ENCODE measurements around the gene VMAC. TPM values are rescaled to one million over a fixed set of nuclear protein-coding genes. Genes with fewer than 3 reads are reported as not detected.

VMAC gene
- polyA plus RNA-seq, 1 donor, result 8.1 TPM

- Histone ChIP-seq H3K4me1 (ENCODE audit: control insufficient read depth, insufficient read depth, low read length) (peaks cover 14% of the 10 kb centered on the region), H3K36me3 (ENCODE audit: control insufficient read depth, insufficient read depth, low read length) (peaks cover 69% of the 10 kb centered on the region), H3K27me3 (ENCODE audit: control insufficient read depth, insufficient read depth, low read length) (no peaks in the 10 kb centered on the region), H3K4me3 (ENCODE audit: low read length) (no peak overlapping the region), H3K9me3 (ENCODE audit: control insufficient read depth, low read depth, low read length) (no peaks in the 10 kb centered on the region), H3K27ac (ENCODE audit: low read length) (no peak overlapping the region)
- no CpG with 5 or more reads among the region's 36 CpGs for WGBS (ENCODE audit: insufficient coverage, low lambda C conversion rate)
- DNase-seq, result no peak
These were observed 12.9 kb downstream of the VMAC start for GRCh38 chr19:5917431-5918107.

GRCh38 chr19:5918463-5919079 is 13.9 kb downstream of the VMAC start:
- Histone ChIP-seq H3K27ac (ENCODE audit: low read length) (no peak overlapping the region), H3K9me3 (ENCODE audit: control insufficient read depth, low read depth, low read length) (no peaks in the 10 kb centered on the region), H3K27me3 (ENCODE audit: control insufficient read depth, insufficient read depth, low read length) (no peaks in the 10 kb centered on the region), H3K4me3 (ENCODE audit: low read length) (no peak overlapping the region), H3K4me1 (ENCODE audit: control insufficient read depth, insufficient read depth, low read length) (peaks cover 14% of the 10 kb centered on the region), H3K36me3 (ENCODE audit: control insufficient read depth, insufficient read depth, low read length) (peaks cover 78% of the 10 kb centered on the region)
- DNase-seq, result no peak
- no CpG with 5 or more reads among the region's 20 CpGs for WGBS (ENCODE audit: insufficient coverage, low lambda C conversion rate)

DNA sequence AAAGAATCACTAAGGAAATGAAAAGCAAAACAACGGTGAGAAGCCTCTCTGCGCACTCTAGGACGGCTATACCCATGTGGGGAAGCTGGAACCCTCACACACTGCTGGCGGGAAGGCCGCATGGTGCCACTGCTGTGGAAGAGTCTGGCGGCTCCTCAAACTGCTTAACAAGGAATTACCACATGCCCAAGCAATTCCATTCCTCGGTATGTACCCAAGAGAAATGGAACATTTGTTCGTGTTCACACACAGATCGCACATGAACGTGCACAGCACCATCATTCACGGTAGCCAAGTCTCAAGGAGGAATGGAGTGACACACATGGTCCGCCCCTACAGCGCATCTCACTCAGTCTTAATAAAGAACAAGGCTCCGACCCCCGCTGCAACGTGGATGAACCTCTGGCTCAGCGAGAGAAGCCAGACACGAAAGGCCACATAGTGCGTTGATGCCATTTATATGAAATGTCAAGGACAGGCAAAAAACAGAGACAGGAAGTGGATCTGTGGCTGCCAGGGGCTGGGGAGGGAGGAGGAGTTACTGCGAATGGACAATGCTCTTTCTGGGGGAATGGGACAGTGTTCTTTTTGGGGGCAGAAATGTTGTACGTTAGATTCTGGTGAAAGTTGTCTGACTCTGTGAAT is 17.0 kb downstream of the VMAC start:
- Histone ChIP-seq H3K27ac (ENCODE audit: low read length) (no peak overlapping the region), H3K27me3 (ENCODE audit: control insufficient read depth, insufficient read depth, low read length) (no peaks in the 10 kb centered on the region), H3K4me3 (ENCODE audit: low read length) (no peak overlapping the region), H3K9me3 (ENCODE audit: control insufficient read depth, low read depth, low read length) (no peaks in the 10 kb centered on the region), H3K36me3 (ENCODE audit: control insufficient read depth, insufficient read depth, low read length) (peaks cover 93% of the 10 kb centered on the region), H3K4me1 (ENCODE audit: control insufficient read depth, insufficient read depth, low read length) (peaks cover 7% of the 10 kb centered on the region)
- 80% methylated on average over 1 of the region's 21 CpGs for WGBS (ENCODE audit: insufficient coverage, low lambda C conversion rate)
- no peak for DNase-seq

DNA sequence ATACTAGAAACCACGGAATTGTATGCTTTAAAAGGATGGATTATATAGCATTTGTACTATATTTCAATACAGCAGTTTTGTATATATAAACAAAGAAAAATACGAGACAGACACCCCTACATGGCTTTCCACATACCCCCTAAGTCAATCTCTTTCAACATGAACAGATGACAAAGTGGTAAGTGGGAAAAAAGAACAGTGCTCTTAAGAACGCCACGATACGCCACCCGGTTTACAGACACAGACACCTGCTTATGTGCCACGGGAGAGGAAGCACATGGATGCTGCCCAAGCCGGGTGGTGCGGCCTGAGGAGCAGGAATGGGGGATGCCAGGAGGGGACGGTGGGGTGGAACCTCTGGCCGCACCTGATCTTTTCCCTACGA is 17.5 kb downstream of the VMAC start:
- Histone ChIP-seq H3K4me1 (ENCODE audit: control insufficient read depth, insufficient read depth, low read length) (peaks cover 7% of the 10 kb centered on the region), H3K9me3 (ENCODE audit: control insufficient read depth, low read depth, low read length) (no peaks in the 10 kb centered on the region), H3K27me3 (ENCODE audit: control insufficient read depth, insufficient read depth, low read length) (no peaks in the 10 kb centered on the region), H3K4me3 (ENCODE audit: low read length) (no peak overlapping the region), H3K27ac (ENCODE audit: low read length) (no peak overlapping the region), H3K36me3 (ENCODE audit: control insufficient read depth, insufficient read depth, low read length) (peaks cover 93% of the 10 kb centered on the region)
- WGBS (ENCODE audit: insufficient coverage, low lambda C conversion rate), result 60% methylated on average over 1 of the region's 12 CpGs
- DNase-seq, result no peak

- no peak overlapping the region for H3K27ac ChIP-seq (ENCODE audit: low read length)
- no peak for DNase-seq
- H3K9me3 ChIP-seq (ENCODE audit: control insufficient read depth, low read depth, low read length), result no peaks in the 10 kb centered on the region
- H3K4me1 ChIP-seq (ENCODE audit: control insufficient read depth, insufficient read depth, low read length), result peaks cover 7% of the 10 kb centered on the region
- no peak overlapping the region for H3K4me3 ChIP-seq (ENCODE audit: low read length)
- WGBS (ENCODE audit: insufficient coverage, low lambda C conversion rate), result no CpG with 5 or more reads among the region's 16 CpGs
- peaks cover 95% of the 10 kb centered on the region for H3K36me3 ChIP-seq (ENCODE audit: control insufficient read depth, insufficient read depth, low read length)
- H3K27me3 ChIP-seq (ENCODE audit: control insufficient read depth, insufficient read depth, low read length), result no peaks in the 10 kb centered on the region
These were observed 18.7 kb downstream of the VMAC start for GRCh38 chr19:5923356-5923755.

- H3K36me3 ChIP-seq (ENCODE audit: control insufficient read depth, insufficient read depth, low read length), result peaks cover 98% of the 10 kb centered on the region
- 83% methylated on average over 2 of the region's 18 CpGs for WGBS (ENCODE audit: insufficient coverage, low lambda C conversion rate)
These were observed 21.3 kb downstream of the VMAC start for GRCh38 chr19:5925830-5926427.

DNA sequence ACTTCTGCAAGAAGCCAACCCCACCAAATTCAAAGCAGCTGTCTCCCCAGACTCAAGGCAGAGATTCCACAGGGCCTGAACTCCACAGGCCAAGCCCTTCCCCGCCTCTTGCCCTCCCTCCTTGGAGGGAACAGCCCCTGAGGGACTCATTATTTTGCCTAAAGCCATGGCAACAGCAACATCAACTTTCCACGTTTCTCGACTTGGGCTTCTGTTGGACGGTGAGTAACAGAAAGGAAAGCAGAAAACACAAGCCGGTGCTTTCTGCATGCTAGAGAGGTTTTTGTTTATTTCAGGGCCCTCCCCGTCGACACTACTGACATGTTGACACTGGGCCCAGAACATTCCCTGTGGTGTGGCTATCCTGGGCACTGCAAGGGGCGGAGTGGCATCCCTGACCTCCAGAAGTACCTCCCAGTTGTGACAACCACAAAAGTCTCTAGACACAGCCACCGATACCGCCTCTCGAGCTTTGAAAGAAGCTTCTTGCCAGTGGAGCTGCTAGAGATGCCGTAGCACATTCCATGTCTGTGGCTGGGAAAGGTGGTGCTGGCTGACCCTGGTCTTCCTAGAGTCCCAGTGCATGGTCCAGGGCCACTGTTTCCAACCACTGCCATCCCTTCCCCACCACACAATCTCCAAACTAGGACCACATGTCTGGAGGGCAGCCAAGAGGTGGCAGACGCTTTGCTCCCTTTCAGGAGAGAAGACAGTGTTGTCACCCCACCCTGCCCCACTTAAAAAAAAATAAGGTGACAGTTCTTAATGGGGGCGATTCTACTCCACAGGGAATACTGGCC is 22.2 kb downstream of the VMAC start:
- no peaks in the 10 kb centered on the region for H3K27me3 ChIP-seq (ENCODE audit: control insufficient read depth, insufficient read depth, low read length)
- H3K9me3 ChIP-seq (ENCODE audit: control insufficient read depth, low read depth, low read length), result no peaks in the 10 kb centered on the region
- WGBS (ENCODE audit: insufficient coverage, low lambda C conversion rate), result no CpG with 5 or more reads among the region's 14 CpGs
- H3K36me3 ChIP-seq (ENCODE audit: control insufficient read depth, insufficient read depth, low read length), result peaks cover 96% of the 10 kb centered on the region
- peaks cover 7% of the 10 kb centered on the region for H3K4me1 ChIP-seq (ENCODE audit: control insufficient read depth, insufficient read depth, low read length)
- no peak overlapping the region for H3K4me3 ChIP-seq (ENCODE audit: low read length)
- no peak for DNase-seq
- peak overlapping the region; percentile 53 for H3K27ac ChIP-seq (ENCODE audit: low read length)

More at GRCh38 chr19:5925830-5926427, 21.3 kb downstream of the VMAC start:
- Histone ChIP-seq H3K9me3 (ENCODE audit: control insufficient read depth, low read depth, low read length) (no peaks in the 10 kb centered on the region), H3K4me1 (ENCODE audit: control insufficient read depth, insufficient read depth, low read length) (peaks cover 7% of the 10 kb centered on the region), H3K27me3 (ENCODE audit: control insufficient read depth, insufficient read depth, low read length) (no peaks in the 10 kb centered on the region), H3K27ac (ENCODE audit: low read length) (peak overlapping the region; percentile 33), H3K4me3 (ENCODE audit: low read length) (no peak overlapping the region)
- no peak for DNase-seq

DNA sequence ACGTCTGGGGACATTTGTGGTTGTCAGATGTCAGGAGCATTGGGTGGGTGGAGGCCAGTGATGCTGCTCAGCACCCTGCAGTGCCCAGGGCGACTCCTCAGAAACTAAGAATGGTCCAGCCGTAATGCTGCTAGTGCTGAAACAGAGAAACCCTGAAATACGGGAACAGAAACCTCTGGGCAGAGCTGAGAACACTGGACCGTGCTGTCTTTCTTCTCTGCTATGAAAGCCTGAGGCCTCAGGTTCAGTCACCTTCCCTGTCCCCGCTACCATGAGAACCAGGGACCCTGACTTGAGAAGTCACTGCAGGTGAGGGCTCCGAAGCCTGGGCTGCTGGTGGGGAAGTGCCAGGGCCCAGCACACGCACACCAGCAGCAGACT is 22.8 kb downstream of the VMAC start:
- Histone ChIP-seq H3K36me3 (ENCODE audit: control insufficient read depth, insufficient read depth, low read length) (peaks cover 97% of the 10 kb centered on the region), H3K4me1 (ENCODE audit: control insufficient read depth, insufficient read depth, low read length) (peaks cover 7% of the 10 kb centered on the region), H3K27me3 (ENCODE audit: control insufficient read depth, insufficient read depth, low read length) (no peaks in the 10 kb centered on the region), H3K9me3 (ENCODE audit: control insufficient read depth, low read depth, low read length) (no peaks in the 10 kb centered on the region), H3K4me3 (ENCODE audit: low read length) (no peak overlapping the region), H3K27ac (ENCODE audit: low read length) (peak overlapping the region; percentile 53)
- no CpG with 5 or more reads among the region's 8 CpGs for WGBS (ENCODE audit: insufficient coverage, low lambda C conversion rate)
- DNase-seq, result no peak

DNA sequence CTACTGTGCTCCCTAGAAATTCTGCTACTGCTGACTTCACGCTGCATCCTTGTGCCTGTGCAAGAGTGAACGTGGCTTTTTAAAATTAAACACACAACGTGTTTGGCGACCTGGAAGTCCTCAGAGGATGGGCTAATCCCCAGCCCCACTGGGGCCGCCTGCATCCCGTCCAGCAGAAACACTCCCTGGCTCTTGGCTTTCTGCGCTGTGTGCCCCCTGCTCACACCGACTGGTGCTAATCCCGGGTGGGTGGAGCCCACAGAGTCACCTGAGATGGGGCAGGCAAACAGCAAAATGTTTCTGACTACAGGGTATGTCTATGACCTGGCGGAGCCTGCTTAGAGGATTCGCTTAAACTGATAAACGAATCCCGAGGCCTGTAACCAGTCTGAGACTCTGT is 24.5 kb downstream of the VMAC start:
- Histone ChIP-seq H3K27ac (ENCODE audit: low read length) (no peak overlapping the region), H3K36me3 (ENCODE audit: control insufficient read depth, insufficient read depth, low read length) (peaks cover 96% of the 10 kb centered on the region), H3K9me3 (ENCODE audit: control insufficient read depth, low read depth, low read length) (peaks cover 4% of the 10 kb centered on the region), H3K27me3 (ENCODE audit: control insufficient read depth, insufficient read depth, low read length) (no peaks in the 10 kb centered on the region), H3K4me1 (ENCODE audit: control insufficient read depth, insufficient read depth, low read length) (peaks cover 7% of the 10 kb centered on the region), H3K4me3 (ENCODE audit: low read length) (no peak overlapping the region)
- no peak for DNase-seq
- no CpG with 5 or more reads among the region's 13 CpGs for WGBS (ENCODE audit: insufficient coverage, low lambda C conversion rate)

DNA sequence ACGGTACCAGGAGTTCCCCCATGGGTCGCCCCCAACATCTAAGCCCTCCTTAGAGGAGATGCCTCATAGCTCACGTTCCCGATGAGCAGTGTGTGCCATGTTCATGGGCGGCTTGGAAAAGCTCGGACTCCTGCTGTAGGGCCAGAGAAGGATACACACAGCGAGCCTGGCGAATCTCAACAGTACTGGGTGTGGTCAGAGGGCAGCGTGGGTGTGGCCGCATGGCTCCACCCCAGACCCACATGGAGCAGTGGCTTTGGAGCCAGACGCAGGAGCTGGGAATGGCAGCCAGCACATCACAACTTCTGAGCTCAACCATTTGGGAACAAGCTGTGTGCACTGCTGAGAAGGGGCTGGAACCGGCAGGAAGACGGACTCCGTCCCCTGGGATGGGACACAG is 25.0 kb downstream of the VMAC start:
- peaks cover 7% of the 10 kb centered on the region for H3K4me1 ChIP-seq (ENCODE audit: control insufficient read depth, insufficient read depth, low read length)
- WGBS (ENCODE audit: insufficient coverage, low lambda C conversion rate), result no CpG with 5 or more reads among the region's 14 CpGs
- H3K4me3 ChIP-seq (ENCODE audit: low read length), result no peak overlapping the region
- H3K27me3 ChIP-seq (ENCODE audit: control insufficient read depth, insufficient read depth, low read length), result no peaks in the 10 kb centered on the region
- peaks cover 91% of the 10 kb centered on the region for H3K36me3 ChIP-seq (ENCODE audit: control insufficient read depth, insufficient read depth, low read length)
- H3K9me3 ChIP-seq (ENCODE audit: control insufficient read depth, low read depth, low read length), result peaks cover 4% of the 10 kb centered on the region
- DNase-seq, result no peak
- no peak overlapping the region for H3K27ac ChIP-seq (ENCODE audit: low read length)

Measured in large intestine (tissue), 3 donors.